COLO668 (cell line): ENCODE measurements around the gene POLD4.
A peak's percentile ranks its signal among the peaks of the same experiment; 100 is the strongest.

Experiments
- DNase-seq: peaks from one replicate; lab custom pipeline; 2025; ENCODE audit not compliant: unreplicated experiment; lab: John Stamatoyannopoulos, UW

Gene POLD4

GRCh38 chr11:67303132-67303834 is 50.1 kb downstream of the POLD4 start, which contains the start of gene SSH3:
SSH3 (plus strand) TSS chr11:67303530; CDS start chr11:67303626, 96 bp downstream.
- peak; percentile 88 for DNase-seq

GRCh38 chr11:67302571-67303131 is 50.7 kb downstream of the POLD4 start:
- DNase-seq = peak; percentile 58

- DNase-seq = peak; percentile 79
These were observed 51.3 kb downstream of the POLD4 start for GRCh38 chr11:67301951-67302516.

GRCh38 chr11:67301313-67301921 is 51.9 kb downstream of the POLD4 start:
- DNase-seq = no peak
